HG02884 (cell line): ENCODE data around the gene RAPGEF1.
"Not testable (repeated sequence)": the region's sequence is repeated elsewhere in the genome, so short reads cannot be mapped to it uniquely, and the experiment has no call there.

Experiments
- ATAC-seq: cut with Tn5 transposase; IDR thresholded peaks from one replicate; pipeline ENCODE4 v1.9.1; 2021; ENCODE audit warnings: mild to moderate bottlenecking, moderate library complexity; ENCODE audit not compliant: unreplicated experiment

The RAPGEF1 gene

DNA sequence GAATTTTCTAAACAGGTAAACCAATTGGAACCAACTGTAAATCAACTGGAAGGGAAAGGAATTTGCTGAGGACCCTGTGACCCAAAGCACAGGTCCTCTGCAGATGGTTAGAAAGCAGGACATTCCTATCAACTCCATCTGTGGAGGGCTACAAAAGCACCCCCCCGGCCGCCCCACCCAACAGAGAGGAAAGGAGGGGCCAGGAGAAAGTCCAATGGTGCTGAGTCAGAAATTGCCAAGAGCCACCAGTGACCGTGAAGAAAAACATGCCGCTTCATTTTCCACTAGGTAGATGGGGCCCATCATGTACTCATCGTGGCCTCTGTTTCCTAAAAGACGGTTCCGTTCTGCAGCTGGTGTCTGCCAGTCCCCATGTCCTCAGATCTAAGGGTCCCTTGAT, 66.3 kb downstream of the RAPGEF1 start:
- ATAC-seq, result no peak

DNA sequence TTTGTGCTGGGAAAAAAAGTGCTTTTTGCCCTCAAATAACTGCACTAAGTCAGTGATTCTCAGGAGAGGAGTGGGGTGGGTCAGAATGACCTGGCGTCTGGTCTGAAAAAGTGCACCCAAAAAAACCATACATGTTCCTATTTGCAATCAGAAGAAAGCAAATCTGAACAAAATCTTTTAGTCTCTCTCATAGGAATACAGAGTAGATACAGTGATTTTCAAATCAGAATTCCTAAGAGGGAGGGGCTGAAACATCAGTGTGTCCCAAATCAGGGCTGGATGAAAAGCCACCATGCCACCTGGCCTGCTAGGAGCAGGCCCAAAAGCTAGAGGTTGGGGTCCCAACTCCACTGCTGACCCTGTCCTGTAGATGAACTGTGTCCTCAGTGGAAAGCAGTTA, 66.8 kb downstream of the RAPGEF1 start:
- ATAC-seq, result no peak

DNA sequence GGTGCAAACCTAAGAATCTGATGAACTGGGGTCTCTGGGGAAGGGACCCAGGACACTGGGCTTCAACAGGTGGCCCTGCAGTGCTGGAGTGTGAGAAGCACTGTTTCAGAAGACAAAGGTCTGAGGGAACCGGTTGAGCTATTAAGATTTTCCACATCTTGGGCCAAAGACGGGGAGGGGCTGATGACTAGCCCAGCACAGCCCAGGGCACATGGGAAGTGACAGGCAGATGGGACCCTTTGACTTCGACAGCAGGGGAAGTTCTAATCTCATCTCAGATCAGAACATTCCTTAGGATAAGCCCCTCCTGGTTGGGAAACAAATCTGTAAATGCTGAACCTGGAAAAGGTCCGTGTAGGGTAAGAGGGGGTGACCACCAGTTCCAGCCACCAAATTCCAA, 67.4 kb downstream of the RAPGEF1 start:
- ATAC-seq, result no peak

DNA sequence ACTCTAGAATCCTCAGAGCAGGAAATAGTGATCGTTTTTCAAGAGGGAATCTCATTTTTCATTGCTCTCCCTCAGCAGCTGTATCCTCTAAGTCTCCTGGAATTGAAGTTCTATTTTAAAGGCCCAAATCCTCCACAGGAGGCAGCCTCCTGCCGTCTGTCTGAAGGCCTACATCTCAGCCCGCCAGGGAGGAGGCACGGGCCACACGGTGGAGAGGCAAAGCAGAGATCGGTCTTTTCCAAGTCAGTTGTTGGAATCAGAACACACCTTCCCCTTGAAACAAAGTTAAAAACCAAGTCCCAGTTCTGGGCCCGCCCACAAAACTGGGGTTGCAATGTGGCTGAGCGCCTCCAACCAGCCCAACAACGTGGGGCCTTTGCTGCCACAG, 68.7 kb downstream of the RAPGEF1 start:
- no peak for ATAC-seq

DNA sequence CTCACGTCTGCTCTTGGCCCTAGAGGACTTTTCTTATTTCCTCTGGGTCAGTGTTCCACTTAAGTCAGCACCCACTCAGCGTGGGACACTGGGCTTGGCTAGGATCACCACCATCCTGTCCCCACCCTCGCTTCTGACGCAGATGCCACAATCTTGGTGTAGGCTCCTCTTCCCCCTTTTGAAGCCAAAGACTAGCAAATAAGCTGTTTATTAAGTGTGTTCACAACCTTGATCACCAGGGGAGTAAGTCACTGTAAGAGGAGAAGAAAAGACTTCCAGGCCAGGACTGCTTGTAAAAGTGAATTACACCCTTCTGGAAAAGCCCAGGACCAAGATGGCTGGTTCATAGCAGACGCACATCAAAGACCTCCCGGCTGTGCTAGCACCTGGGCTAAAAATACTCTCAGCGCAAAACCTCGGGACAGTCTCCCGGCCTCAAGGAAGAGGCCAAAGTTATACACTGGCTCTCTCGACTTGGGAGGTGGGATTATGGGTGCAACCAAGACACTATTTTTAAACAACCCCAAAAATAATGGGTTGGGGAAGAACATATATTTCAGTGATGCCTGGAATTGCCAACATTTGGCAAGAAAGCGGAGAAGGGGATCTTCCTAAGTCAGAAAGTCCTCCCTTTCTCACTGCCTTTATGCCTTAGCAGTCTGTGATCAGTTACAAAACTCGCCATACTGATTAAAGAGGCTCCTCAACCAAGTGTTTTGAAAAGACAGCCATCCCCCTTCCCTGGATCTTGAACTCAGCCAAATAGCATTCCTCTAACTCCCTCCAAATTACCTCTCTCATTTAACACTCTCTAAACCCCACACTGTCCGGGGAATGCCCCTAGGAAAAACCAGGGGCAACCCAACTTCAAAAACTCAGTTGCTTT, 69.4 kb downstream of the RAPGEF1 start:
- ATAC-seq, result no peak

DNA sequence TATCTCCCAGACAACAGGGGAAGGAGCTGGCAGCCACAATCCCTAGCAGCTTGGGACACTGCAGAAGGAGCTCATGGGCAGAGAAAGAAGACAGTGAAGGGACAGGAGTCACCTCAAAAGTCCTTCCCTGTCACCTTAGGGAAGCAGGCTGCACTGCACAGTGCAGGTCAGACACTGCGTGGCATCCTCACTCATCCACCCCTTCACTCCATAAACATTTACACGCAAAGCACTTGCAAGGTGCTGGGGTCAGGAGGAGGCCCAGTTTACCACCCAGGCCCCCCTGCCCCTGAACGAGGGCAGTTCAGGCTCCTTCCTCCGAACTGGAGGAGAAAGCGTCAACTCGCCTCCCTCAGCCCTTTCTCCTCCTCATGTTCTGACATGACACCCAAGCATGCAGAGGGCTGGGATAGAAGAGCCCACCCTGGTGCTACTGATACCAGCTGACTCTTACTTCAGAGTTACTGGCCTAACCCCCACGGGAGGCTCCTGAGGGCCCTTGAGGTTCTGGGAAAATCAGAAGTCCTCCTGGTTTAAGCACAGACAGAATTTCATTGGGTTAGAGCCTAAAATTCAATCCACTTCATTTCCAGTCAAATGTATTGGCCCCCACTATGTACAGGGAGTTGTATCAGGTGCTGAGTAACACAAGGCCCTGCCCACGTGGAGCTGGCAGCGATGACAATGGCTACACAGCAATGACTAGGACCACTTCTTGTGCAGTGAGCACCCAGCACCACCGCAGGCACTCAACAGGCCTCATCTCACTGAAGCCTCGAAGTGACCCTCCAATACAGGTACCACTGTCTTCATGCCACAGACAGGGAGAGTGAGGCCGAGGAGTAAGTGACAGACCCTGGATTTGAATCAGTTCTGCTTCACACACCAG, 70.4 kb downstream of the RAPGEF1 start:
- no peak for ATAC-seq

DNA sequence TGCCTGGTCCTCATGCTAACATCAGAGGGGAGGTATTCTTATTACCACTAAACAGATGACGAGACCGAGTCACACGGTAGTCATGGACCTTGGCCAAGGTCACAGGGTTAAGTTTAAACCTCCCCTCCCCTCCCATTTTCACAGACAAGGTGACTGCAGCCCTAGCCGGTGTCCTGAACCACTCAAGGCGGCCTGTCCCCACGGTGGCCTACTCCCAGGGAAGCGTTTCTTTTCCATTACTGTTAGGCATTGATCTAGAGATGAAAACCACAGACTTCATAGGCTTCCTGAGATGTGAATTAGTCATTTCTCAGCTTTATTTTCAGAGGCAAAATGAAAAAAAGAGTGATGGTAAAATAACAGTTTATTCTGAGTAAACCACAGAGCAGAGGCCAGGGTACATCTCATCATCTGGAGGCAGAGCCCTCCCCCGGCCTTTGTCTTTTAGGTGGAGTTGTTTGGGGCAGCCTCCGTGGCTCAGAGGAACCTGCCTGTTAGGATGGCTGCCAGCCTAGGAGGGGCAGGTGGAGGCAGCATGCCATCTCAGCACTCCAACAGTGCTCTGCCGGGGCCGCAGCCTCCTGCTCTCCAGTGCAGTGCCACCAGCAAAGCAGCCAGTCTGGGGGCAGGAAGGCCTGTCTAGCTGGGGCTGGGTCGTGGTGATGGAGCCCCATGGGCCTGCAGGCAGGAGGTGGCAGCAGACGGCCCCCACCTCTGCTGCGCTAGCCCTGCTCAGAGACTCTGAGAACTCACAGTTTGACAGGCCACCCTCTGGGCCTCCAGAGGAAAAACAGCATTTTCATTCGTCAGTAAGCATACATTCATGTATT, 71.2 kb downstream of the RAPGEF1 start:
- ATAC-seq, result peak; percentile 44

DNA sequence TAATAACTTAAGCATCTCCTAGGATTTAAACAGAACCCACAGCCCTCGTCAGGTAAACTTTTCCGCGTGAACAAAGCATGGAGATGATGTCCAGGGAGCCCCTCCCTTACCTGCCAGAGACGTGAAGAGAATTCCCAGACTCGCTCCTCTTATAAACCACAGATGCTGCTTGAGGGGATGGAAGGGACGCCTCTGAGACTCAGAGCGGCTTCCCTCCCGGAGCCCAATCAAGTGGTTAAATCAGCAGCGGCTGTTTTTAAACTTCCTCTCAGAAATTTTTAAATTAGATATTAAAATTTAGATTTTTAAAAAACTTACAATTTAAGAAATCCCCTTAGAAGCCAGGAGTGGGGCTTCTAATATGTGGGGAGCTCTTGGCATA, 71.8 kb downstream of the RAPGEF1 start:
- no peak for ATAC-seq

DNA sequence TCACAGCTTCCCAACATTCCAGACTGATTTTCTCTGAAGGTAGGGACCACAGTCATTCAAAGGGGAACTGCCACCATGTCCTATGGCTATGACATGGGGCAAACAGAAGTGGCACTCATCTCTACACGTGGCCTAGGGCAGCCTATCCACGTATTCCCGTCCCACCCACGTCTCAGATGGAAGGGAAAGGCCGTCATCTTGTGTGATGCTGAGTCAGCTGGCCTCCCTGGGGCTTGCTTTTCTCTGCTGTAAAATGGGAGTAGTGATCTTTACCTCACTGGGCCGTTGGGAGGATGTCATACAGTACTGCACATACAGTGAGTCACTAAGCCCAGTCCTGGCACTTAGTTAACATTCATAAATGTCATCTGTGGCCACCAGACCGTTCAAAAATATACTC, 72.3 kb downstream of the RAPGEF1 start:
- no peak for ATAC-seq

DNA sequence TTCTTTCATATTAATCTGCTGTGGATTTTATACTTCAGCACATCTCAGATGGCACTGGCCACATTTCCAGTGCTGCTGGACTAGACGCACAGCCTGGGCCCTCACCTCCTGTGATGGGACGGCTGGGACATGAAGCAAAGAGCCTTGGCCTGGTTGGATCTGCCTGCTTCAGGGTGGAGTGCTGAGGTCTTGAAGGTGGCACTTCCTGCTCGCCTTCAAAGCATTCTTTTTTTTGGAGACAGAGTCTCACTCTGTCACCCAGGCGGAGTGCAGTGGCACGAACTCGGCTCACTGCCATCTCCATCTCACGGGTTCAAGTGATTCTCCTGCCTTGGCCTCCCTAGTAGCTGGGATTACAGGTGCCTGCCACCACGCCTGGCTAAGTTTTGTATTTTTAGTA, 73.1 kb downstream of the RAPGEF1 start:
- ATAC-seq, result no peak

DNA sequence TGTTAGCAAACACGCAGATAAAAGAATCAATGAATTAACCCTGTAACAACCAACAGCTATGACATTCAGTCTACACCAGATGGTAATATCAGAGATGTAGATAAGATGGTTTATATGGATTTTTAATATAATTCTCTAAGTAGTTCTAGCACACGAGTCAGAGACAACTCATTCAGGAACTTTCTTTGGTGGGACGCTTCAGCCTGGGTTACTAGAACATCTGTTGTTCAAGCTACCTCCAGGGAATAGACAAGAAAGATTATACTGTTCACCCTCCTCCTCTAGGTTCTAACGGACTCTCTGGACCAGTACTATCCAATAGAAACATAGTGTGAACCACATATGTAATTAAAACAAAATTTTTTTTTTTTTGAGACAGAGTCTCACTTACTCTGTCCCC, 73.8 kb downstream of the RAPGEF1 start:
- no peak for ATAC-seq

DNA sequence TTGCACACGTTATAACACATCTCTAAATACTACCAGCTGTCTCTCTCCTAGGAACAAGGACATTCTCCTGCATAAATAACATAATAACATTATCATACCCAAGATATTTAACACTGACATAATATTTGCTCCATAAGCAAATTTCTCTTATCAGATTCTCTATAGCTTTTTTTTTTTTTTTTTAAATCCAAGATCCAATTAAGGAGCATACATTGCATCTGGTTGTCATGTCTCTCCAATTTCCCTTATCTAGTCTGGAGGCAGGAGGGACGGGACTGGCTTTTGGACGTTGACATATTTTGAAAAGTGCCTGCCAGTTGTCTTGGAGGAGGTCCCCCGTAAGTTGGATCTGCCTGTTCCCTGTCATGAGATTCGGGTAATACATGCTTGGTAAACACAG, 76.6 kb downstream of the RAPGEF1 start:
- ATAC-seq, result no peak

DNA sequence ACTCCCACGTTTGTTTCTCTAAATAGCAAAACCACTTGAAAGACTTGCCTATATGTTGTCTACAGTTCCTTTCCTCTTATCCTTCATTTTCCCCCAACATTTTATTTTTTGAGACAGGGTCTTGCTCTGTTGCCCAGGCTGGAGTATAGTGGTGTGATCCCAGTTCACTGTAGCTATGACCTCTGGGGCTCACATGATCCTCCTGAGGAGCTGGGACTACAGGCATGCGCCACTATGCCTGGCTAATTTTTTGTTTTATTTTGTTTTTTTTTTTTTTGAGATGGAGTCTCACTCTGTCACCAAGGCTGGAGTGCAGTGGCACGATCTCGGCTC, 77.6 kb downstream of the RAPGEF1 start:
- ATAC-seq, result not testable (repeated sequence)

DNA sequence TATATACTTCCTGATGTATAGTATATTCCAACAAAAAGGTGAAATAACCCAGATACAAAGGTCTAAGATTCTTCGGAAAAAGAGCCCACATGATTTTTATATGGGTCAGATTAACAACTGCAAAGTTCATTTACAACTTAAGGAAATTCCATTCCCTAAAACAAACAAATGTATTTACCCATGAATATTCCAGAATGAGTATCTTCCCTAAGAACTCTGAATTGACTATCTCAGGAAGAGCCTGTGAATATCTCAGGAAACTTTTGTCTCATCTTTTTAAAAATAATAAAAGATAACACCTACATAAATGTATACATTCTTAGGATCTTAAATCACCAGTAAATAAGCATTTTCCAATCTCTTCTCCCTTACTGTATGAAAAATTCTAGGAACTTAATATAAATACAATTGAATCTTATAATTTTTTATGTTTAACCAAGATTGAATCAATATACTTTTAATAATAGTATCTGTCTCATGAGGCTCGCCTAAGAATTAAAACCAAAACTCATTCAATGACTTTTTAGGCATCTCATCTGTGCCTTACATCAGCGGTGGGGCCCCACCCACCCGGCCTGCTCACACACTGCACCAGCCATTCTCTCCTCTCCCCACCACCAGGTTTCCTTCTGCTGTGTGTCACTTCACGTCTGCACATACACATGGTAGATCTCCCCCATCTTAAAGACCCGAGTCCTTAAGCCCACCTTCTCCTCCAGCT, 78.1 kb downstream of the RAPGEF1 start:
- ATAC-seq, result no peak

DNA sequence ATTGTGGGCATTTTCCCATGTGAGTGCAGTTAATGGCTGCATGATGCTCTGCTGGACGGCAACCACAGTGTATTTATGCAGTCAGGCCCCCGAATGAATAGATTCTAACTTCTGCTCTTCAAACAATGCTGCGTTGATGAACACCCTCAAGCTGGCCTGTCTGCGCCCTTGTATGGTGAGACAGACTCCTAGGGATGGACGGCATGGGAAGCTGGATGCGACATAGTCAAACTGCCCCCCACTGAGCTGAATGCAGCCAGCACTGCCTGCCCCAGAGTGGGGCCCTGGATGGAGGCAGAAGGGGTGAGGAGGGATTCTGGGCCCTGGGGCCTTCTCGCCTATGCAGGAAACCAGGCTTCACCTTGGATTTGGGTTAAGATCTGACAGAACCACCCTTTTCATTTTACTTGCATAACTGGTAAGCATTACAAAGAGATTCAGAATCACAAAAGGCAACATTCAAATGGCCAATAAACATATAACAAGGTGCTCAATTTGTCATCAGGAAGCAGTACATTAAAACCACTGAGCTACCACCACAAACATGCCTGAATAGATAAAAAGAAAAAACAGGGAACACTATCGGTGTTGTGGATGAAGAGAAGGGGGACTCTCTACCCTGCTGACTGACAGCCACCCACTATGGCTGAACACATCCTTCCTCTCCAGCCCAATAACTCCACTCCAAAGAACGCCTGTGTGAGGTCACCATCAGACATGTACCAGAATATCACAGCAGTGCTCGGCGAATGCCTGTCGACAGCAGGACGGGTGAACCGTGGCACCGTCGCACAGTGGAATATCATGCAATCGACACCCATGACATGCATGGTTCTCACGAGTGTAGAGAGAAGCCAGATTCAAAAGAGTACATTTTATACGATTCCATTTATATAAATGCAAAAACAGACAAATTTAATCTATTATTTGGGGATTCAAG, 79.1 kb downstream of the RAPGEF1 start:
- no peak for ATAC-seq

DNA sequence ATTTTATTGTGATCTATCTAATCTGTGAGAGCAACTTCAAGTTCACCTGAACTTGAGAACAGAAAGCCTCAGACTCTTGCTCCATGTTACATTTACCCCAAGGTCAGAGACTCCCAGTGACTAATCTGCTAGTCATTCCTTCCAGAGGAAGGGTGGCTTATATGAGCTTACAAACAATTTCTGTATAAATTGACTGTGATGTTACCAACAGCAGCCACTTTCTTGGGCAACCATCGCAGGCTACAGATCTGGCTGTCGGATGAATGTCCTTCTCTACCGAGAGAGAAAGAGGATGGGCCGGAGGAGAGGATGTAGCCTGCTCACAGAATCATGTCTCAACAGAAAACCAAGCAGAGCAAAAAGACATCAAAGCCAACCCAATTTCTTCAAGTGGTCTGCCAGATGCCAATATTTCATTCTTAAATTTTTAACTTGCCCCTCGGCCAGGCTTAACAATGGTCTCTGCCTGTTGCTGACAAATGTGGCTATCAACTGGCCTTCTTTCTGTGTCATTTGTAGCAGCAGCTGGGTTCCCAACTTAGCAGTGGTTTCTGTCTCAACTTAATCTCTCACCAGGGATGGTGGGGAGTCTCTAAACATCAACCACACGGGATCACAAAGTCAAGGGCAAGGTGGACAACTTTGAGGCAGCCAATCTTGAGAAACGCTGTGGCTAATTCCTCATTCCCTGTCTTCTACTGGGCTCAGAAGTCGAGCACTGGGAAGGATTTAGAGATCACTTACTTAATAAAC, 81.3 kb downstream of the RAPGEF1 start:
- ATAC-seq, result no peak

DNA sequence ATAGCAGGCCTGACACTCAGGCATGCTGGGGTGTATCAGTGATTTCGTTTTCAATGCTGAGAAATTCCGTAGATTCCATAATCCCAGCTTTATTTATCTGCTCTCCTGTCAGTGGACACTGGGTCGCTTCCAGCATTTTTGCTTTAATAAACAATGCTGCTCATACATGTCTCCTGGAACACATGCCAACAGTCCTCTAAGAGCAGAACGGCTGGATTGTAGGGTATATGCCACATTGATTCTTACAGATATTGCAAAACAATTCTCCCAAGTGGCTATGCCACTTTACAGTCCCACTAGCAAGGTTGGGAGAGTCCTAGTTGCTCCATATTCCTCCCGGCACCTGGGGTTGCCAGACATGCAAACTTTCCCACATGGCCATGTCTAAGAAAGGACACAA, 81.9 kb downstream of the RAPGEF1 start:
- ATAC-seq, result no peak

DNA sequence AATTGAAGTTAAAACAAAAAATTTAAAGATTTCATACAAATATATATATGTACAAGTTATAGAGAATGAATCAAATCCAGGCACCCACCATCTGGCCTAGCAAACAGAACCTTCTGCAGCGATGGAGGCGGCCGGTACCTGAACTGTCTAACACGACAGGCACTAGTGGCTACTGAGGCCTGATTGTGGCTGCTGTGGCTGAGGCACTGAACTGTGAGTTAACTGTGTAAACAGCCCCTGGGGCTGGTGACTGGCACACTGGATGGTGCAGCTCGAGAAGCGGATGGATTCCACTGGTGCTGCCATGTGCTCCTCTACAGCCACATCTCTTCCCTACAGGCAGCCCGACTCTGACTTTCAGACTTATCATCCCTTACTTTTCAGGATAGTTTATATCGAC, 82.4 kb downstream of the RAPGEF1 start:
- no peak for ATAC-seq

DNA sequence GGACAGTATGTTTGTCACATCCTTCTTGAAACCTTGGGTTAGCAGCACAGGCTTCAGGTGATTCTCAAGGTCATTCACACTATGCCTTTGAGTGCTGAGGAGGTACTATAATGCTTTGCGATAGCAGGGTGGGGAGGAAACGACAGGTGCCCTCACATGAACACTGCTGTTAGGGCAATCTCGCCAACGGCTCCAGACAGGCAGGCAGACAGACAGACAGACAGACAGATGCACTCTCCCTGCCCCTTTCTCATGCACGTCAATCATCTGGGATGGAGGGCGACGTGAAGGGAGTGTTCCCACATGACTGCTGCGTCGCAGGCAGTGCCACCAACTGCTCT, 82.9 kb downstream of the RAPGEF1 start:
- peak; percentile 15 for ATAC-seq
